GM12878 (cell line): ENCODE measurements around the gene SMIM38. TPM values are rescaled to one million over a fixed set of nuclear protein-coding genes. Genes with fewer than 3 reads are reported as not detected.

Experiments
- ATAC-seq: fragments of 200-7000 bp; cut with Tn5 transposase; 3 replicates; pipeline ENCODE4 v1.9.1; 2020; ENCODE audit warnings: mild to moderate bottlenecking, moderate library complexity
- BruUV-seq: library from RNA; stranded (reverse); fragments of 400-500 nt; replicated peaks from 2 replicates; lab custom pipeline; 2021; lab: Mats Ljungman, UMichigan
- CTCF ChIA-PET: fragments of 300-600 bp; sonication (Branson Sonifier 250); formaldehyde crosslinking; extraction: SDS; loops from one replicate; lab custom pipeline; 2021; ENCODE audit warnings: inconsistent platforms; lab: Yijun Ruan, JAX
- POLR2A ChIA-PET: fragments of 350-600 bp; formaldehyde crosslinking; extraction: SDS; loops from one replicate; lab custom pipeline; 2021; ENCODE audit warnings: inconsistent platforms; lab: Charles Lee
- RAD21 ChIA-PET: fragments of 300-600 bp; sonication (Branson Sonifier 250); formaldehyde crosslinking; loops from one replicate; lab custom pipeline; 2023; ENCODE audit warnings: antibody characterized with exemption; ENCODE audit not compliant: unreplicated experiment; lab: Charles Lee
- SMC1A ChIA-PET: fragments of 300-600 bp; sonication (Branson Sonifier 250); formaldehyde crosslinking; loops from one replicate; lab custom pipeline; 2023; ENCODE audit not compliant: unreplicated experiment, uncharacterized antibody; lab: Charles Lee
- DNase-seq: peaks from one replicate; pipeline ENCODE4 v3.0.0-alpha.2; 2011; ENCODE audit warnings: low read depth, low spot score
- FAIRE-seq: peaks from 3 replicates; lab custom pipeline; 2011; peaks lifted over from hg19 to GRCh38; lab: Jason Lieb, UNC
- H2AFZ ChIP-seq: 2 replicates; pipeline ENCODE4 v1.6.0; 2011; ENCODE audit warnings: low read depth, low read length, control low read depth; ENCODE audit not compliant: control insufficient read depth
- H3K27ac ChIP-seq: 2 replicates; pipeline ENCODE4 v1.5.1; 2011; ENCODE audit warnings: control low read depth; ENCODE audit not compliant: control insufficient read depth, insufficient read depth
- H3K27me3 ChIP-seq, 2 experiments: replicated peaks in 1 of 2; 2 replicates each; pipeline versions ENCODE4 v1.6.0 to v1.6.1; 2011; ENCODE audit warnings: low read length in 1 of 2; ENCODE audit not compliant: control insufficient read depth in 2 of 2, insufficient read depth in 2 of 2
- H3K36me3 ChIP-seq, 2 experiments: 2 replicates each; pipeline ENCODE4 v1.5.1; 2011; ENCODE audit warnings: low read length in 1 of 2; ENCODE audit not compliant: control insufficient read depth in 2 of 2, insufficient read depth in 2 of 2
- H3K4me1 ChIP-seq: 2 replicates; pipeline ENCODE4 v1.6.1; 2011; ENCODE audit warnings: mild to moderate bottlenecking, low read length, moderate library complexity, mixed read lengths; ENCODE audit not compliant: control insufficient read depth, insufficient read depth
- H3K4me2 ChIP-seq: 2 replicates; pipeline ENCODE4 v1.6.0; 2011; ENCODE audit warnings: control low read depth; ENCODE audit not compliant: control insufficient read depth, insufficient read depth
- H3K4me3 ChIP-seq: fragments of 200-600 bp; sonication (generic); 2 replicates; pipeline ENCODE4 v1.5.1; 2016
- H3K79me2 ChIP-seq: 2 replicates; pipeline ENCODE4 v1.6.0; 2011; ENCODE audit warnings: low read length; ENCODE audit not compliant: control insufficient read depth, insufficient read depth
- H3K9ac ChIP-seq: 2 replicates; pipeline ENCODE4 v1.8.0; 2011; ENCODE audit warnings: low read length, control low read depth, mixed read lengths; ENCODE audit not compliant: control insufficient read depth, insufficient read depth
- H3K9me3 ChIP-seq: replicated peaks from 3 replicates; pipeline ENCODE4 v1.5.1; 2011; ENCODE audit warnings: mild to moderate bottlenecking, low read length; ENCODE audit not compliant: control insufficient read depth, insufficient read depth
- H4K20me1 ChIP-seq: 2 replicates; pipeline ENCODE4 v1.6.0; 2011; ENCODE audit not compliant: control insufficient read depth, insufficient read depth
- ATF7 ChIP-seq: fragments of 450-650 bp; IDR thresholded peaks from 2 replicates; pipeline ENCODE4 v1.6.1; 2016; ENCODE audit warnings: low read depth, mild to moderate bottlenecking
- CHD1 ChIP-seq: IDR thresholded peaks from 2 replicates; pipeline ENCODE4 v1.6.1; 2012; ENCODE audit warnings: low read depth, low read length, improper control_type of control experiment
- HDAC2 ChIP-seq: fragments of 200-600 bp; sonication (generic); IDR thresholded peaks from 2 replicates; pipeline ENCODE4 v1.6.1; 2017
- PKNOX1 ChIP-seq: fragments of 450-650 bp; IDR thresholded peaks from 2 replicates; pipeline ENCODE4 v1.6.1; 2016; ENCODE audit warnings: mild to moderate bottlenecking
- POU2F2 ChIP-seq: IDR thresholded peaks from 3 replicates; pipeline ENCODE4 v1.6.1; 2011; ENCODE audit warnings: low read depth, mild to moderate bottlenecking, low read length, borderline replicate concordance
- ZBTB33 ChIP-seq: fragments of 450-650 bp; IDR thresholded peaks from 2 replicates; pipeline ENCODE4 v1.6.1; 2017; ENCODE audit warnings: mild to moderate bottlenecking
- ZSCAN29 ChIP-seq: fragments of 450-650 bp; IDR thresholded peaks from 2 replicates; pipeline ENCODE4 v1.6.1; 2017; ENCODE audit warnings: mild to moderate bottlenecking, moderate library complexity
- WGBS: methylation state at CpG from one replicate; pipeline ENCODE4 v1.1.6; 2016; ENCODE audit warnings: low lambda C conversion rate; ENCODE audit not compliant: insufficient replicate concordance, insufficient coverage; ENCODE audit errors: missing lambda C conversion rate; 5-methylcytosine and 5-hydroxymethylcytosine counted together
- in situ Hi-C: fragments of 300-500 bp; cut with MboI; formaldehyde crosslinking; loops from 9 replicates; pipeline ENCODE4 v1.14.3; 2018; ENCODE audit warnings: mixed read lengths
- intact Hi-C: fragments of 100-400 bp; cut with micrococcal nuclease; formaldehyde crosslinking; loops from one replicate; pipeline ENCODE4 v1.14.2; 2022; ENCODE audit not compliant: unreplicated experiment
- polyA plus RNA-seq, 11 experiments: library from polyadenylated mRNA; depleted of rRNA in 4 of 11; unstranded in 6 of 11; stranded (reverse) in 5 of 11; fragments of >200 nt; fragmentation: Nextera tagmentation in 4 of 11; fragmentation: Illumina TruSeq in 1 of 11; extraction: Ambion mirVana in 4 of 11; extraction: Trizol in 1 of 11; gene quantifications; 1 replicate in 1 of 11; 2 replicates in 10 of 11; pipeline versions ENCODE4 v1.2.1 to v1.2.3, GENCODE V29; 2011 to 2016; ENCODE audit warnings: inconsistent platforms in 2 of 11, missing spikeins in 2 of 11, low read depth in 1 of 11
- total RNA-seq, 4 experiments: library from RNA; depleted of rRNA in 3 of 4; stranded (reverse); fragments of >200 nt in 3 of 4; fragmentation: Illumina TruSeq in 1 of 4; extraction: Trizol in 1 of 4; gene quantifications; 2 replicates each; pipeline versions ENCODE4 v1.2.1 to v1.2.3, GENCODE V29; 2013 to 2021
- TF ChIP-seq, protein P1 (sequence below): IDR thresholded peaks from 2 replicates; pipeline ENCODE4 v1.6.1; 2012; ENCODE audit warnings: low read length, inconsistent platforms
- TF ChIP-seq, protein P2 (sequence below): fragments of 450-650 bp; IDR thresholded peaks from 2 replicates; pipeline ENCODE4 v1.6.1; 2016; ENCODE audit warnings: mild to moderate bottlenecking, moderate library complexity, borderline replicate concordance

SMIM38 gene
- total and polyA plus RNA-seq, 10 of the 15 experiments (the other 5 are each of a cell fraction or from before 2014, with no cell fraction given), result 0.15 to 5.0 (median 2.1) TPM; not detected in 1

DNA sequence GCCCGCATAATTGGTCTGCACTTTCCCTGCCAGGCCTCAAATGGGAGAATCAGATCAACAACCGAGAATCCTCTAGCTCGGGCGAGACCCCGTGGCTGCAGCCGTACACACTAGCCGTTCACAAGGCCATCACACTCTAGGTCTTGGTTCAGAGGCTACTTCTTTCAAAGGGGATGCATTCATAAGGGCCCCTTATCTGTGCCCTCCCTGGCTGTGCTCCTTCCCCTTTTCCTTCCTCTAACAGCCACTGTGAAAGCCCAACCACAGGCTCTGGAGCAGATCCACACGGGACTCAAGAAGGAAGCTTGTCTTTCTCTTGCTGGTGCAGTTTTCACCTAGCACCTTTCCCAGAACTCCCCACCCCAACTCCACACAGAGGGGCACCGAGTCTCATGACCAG lies 24.5 kb downstream of the SMIM38 start:
- intact Hi-C loops, result no loop called here
- BruUV-seq, result no TSS peak
- RAD21 ChIA-PET, result no interaction called here
- CTCF ChIA-PET, result no interaction called here
- SMC1A ChIA-PET, result no interaction called here
- Histone ChIP-seq H3K4me1 (peaks cover 4% of the 10 kb centered on the region; the same call in 1 of the 2 replicates), H4K20me1 (no peaks in the 10 kb centered on the region), H2AFZ (no peak overlapping the region), H3K4me2 (no peak overlapping the region), H3K27ac (no peak overlapping the region), H3K4me3 (no peak overlapping the region), H3K27me3 (no peaks in the 10 kb centered on the region), H3K79me2 (no peaks in the 10 kb centered on the region), H3K36me3 (no peaks in the 10 kb centered on the region)
- POLR2A ChIA-PET, result no interaction called here
- ATAC-seq, result no peak
- no peak for FAIRE-seq
- in situ Hi-C loops, result no loop called here
- no peak for DNase-seq
- TF ChIP-seq PKNOX1 (no peak), ZSCAN29 (no peak)
- TF ChIP-seq, all 136 proteins: peak for 0
- no peak overlapping the region for H3K9ac ChIP-seq
- H3K9me3 ChIP-seq, result peaks cover 2% of the 10 kb centered on the region; the same call in 2 of the 3 replicates
- WGBS, result 70% methylated on average over 9 of the region's 9 CpGs

DNA sequence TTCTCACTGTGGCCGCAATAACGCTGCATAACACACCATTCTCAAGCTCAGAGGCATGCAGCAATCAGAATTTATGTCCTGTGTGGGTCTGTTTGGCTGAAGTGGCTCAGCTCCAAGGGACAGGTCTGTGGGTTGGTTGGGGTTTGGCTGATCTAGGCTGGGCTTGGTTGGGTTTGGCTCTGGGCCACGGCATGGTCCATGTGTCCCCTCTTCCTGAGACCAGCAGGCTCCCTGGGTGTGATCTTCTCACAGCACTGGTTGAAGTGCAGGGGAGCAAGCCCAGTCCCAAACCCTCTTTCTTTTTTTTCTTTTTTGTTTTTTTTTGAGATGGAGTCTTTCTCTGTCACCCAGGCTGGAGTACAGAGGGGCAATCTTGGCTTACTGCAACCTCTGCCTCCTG lies 25.0 kb downstream of the SMIM38 start:
- RAD21 ChIA-PET, result no interaction called here
- POLR2A ChIA-PET, result interaction anchor here (1.0 kb wide), 1 partner anchor 27 kb away, joined by 3 read pairs; no protein-coding TSS in a partner anchor
- Histone ChIP-seq H3K4me3 (no peak overlapping the region), H3K79me2 (no peaks in the 10 kb centered on the region), H3K36me3 (no peaks in the 10 kb centered on the region), H3K4me1 (peaks cover 4% of the 10 kb centered on the region; the same call in 1 of the 2 replicates), H3K4me2 (no peak overlapping the region), H3K9me3 (no peaks in the 10 kb centered on the region; the same call in 1 of the 3 replicates), H3K27ac (no peak overlapping the region), H4K20me1 (no peaks in the 10 kb centered on the region), H3K9ac (no peak overlapping the region), H2AFZ (no peak overlapping the region), H3K27me3 (no peaks in the 10 kb centered on the region)
- no peak for FAIRE-seq
- no peak for ATAC-seq
- intact Hi-C loops, result no loop called here
- DNase-seq, result no peak
- SMC1A ChIA-PET, result no interaction called here
- CTCF ChIA-PET, result no interaction called here
- BruUV-seq, result no TSS peak
- in situ Hi-C loops, result no loop called here
- 51% methylated on average over 3 of the region's 3 CpGs for WGBS
- TF ChIP-seq, protein P1, sequence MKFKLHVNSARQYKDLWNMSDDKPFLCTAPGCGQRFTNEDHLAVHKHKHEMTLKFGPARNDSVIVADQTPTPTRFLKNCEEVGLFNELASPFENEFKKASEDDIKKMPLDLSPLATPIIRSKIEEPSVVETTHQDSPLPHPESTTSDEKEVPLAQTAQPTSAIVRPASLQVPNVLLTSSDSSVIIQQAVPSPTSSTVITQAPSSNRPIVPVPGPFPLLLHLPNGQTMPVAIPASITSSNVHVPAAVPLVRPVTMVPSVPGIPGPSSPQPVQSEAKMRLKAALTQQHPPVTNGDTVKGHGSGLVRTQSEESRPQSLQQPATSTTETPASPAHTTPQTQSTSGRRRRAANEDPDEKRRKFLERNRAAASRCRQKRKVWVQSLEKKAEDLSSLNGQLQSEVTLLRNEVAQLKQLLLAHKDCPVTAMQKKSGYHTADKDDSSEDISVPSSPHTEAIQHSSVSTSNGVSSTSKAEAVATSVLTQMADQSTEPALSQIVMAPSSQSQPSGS, result no peak
- TF ChIP-seq ATF7, result no peak
- TF ChIP-seq, protein P2, sequence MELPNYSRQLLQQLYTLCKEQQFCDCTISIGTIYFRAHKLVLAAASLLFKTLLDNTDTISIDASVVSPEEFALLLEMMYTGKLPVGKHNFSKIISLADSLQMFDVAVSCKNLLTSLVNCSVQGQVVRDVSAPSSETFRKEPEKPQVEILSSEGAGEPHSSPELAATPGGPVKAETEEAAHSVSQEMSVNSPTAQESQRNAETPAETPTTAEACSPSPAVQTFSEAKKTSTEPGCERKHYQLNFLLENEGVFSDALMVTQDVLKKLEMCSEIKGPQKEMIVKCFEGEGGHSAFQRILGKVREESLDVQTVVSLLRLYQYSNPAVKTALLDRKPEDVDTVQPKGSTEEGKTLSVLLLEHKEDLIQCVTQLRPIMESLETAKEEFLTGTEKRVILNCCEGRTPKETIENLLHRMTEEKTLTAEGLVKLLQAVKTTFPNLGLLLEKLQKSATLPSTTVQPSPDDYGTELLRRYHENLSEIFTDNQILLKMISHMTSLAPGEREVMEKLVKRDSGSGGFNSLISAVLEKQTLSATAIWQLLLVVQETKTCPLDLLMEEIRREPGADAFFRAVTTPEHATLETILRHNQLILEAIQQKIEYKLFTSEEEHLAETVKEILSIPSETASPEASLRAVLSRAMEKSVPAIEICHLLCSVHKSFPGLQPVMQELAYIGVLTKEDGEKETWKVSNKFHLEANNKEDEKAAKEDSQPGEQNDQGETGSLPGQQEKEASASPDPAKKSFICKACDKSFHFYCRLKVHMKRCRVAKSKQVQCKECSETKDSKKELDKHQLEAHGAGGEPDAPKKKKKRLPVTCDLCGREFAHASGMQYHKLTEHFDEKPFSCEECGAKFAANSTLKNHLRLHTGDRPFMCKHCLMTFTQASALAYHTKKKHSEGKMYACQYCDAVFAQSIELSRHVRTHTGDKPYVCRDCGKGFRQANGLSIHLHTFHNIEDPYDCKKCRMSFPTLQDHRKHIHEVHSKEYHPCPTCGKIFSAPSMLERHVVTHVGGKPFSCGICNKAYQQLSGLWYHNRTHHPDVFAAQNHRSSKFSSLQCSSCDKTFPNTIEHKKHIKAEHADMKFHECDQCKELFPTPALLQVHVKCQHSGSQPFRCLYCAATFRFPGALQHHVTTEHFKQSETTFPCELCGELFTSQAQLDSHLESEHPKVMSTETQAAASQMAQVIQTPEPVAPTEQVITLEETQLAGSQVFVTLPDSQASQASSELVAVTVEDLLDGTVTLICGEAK, result no peak
- TF ChIP-seq CHD1, result no peak
- TF ChIP-seq POU2F2, result no peak
- TF ChIP-seq ZBTB33, result no peak
- TF ChIP-seq HDAC2, result no peak
